ENCODE data around the gene XPA.

- TF ChIP-seq SP1 (IDR thresholded peaks at IDR 0.05; ENCODE audit: low read depth, low read length) (no peak), CTCF (IDR thresholded peaks at IDR 0.05 in 2 of 3, conservative IDR thresholded peaks at IDR 0.05 in 1 of 3; ENCODE audit: control insufficient read depth in 2 of 3, extremely low read depth in 1 of 3, insufficient read depth in 1 of 3, low read depth in 3 of 3, low read length in 3 of 3) (no peak)
Observed at GRCh38 chr9:97672403-97672802, 24.7 kb downstream of the XPA start.

Measured in GM12878 (cell line).